HepG2 (cell line): ENCODE results near the gene DNAJC13. TPM values are rescaled to one million over a fixed set of nuclear protein-coding genes. Genes with fewer than 3 reads are reported as not detected.

ENCODE experiments used
- HNRNPLL ChIP-seq: fragments of 200-400 bp; formaldehyde crosslinking; IDR thresholded peaks from 2 replicates; pipeline ENCODE4 v1.6.1; 2017; ENCODE audit warnings: mild to moderate bottlenecking, low read depth, low read length; ENCODE audit not compliant: poor library complexity, severe bottlenecking
- SMARCC2 ChIP-seq: fragments of 450-650 bp; IDR thresholded peaks from 2 replicates; pipeline ENCODE4 v1.6.1; 2017; ENCODE audit warnings: antibody characterized with exemption, mild to moderate bottlenecking
- ZNF441 ChIP-seq: sonication (generic); formaldehyde crosslinking; IDR thresholded peaks from 2 replicates; pipeline ENCODE4 v1.7.0; 2021; ENCODE audit warnings: missing genetic modification reagents, borderline replicate concordance
- ZNF460 ChIP-seq: sonication (generic); formaldehyde crosslinking; IDR thresholded peaks from 2 replicates; pipeline ENCODE4 v1.5.1; 2020; ENCODE audit warnings: missing genetic modification reagents, mild to moderate bottlenecking, borderline replicate concordance
- ZNF564 ChIP-seq: sonication (generic); formaldehyde crosslinking; IDR thresholded peaks from 2 replicates; pipeline ENCODE4 v1.8.1; 2023; ENCODE audit warnings: mild to moderate bottlenecking, missing genetic modification reagents
- ZNF713 ChIP-seq: sonication (generic); formaldehyde crosslinking; IDR thresholded peaks from 2 replicates; pipeline ENCODE4 v1.4.0; 2020; ENCODE audit warnings: mild to moderate bottlenecking, missing genetic modification reagents
- ZNF766 ChIP-seq: sonication (generic); formaldehyde crosslinking; IDR thresholded peaks from 2 replicates; pipeline ENCODE4 v1.5.0; 2020; ENCODE audit warnings: missing genetic modification reagents, borderline replicate concordance
- polyA plus RNA-seq, 8 experiments: library from polyadenylated mRNA; depleted of rRNA in 3 of 8; stranded (reverse) in 7 of 8; unstranded in 1 of 8; fragments of >200 nt; fragmentation: Illumina TruSeq in 4 of 8; extraction: Trizol in 4 of 8; gene quantifications; 2 replicates each; pipeline versions ENCODE4 v1.2.1 to v1.2.3, GENCODE V29; 2011 to 2016; ENCODE audit warnings: low read depth in 4 of 8, missing spikeins in 1 of 8, mixed read lengths in 1 of 8; ENCODE audit not compliant: insufficient read depth in 1 of 8
- total RNA-seq, 5 experiments: library from RNA; depleted of rRNA; stranded (reverse); fragments of >200 nt; fragmentation: Illumina TruSeq; extraction: Trizol; gene quantifications; 2 replicates each; pipeline ENCODE4 v1.2.3, GENCODE V29; 2016; ENCODE audit warnings: low read depth in 1 of 5
- TF ChIP-seq, protein P1 (sequence below): sonication (generic); formaldehyde crosslinking; conservative IDR thresholded peaks from 2 replicates; pipeline ENCODE4 v1.4.0; 2020; ENCODE audit warnings: mild to moderate bottlenecking, missing genetic modification reagents, moderate library complexity
- TF ChIP-seq, protein P2 (sequence below): sonication (generic); formaldehyde crosslinking; IDR thresholded peaks from 2 replicates; pipeline ENCODE4 v1.4.0; 2020; ENCODE audit warnings: missing genetic modification reagents, low read depth, mild to moderate bottlenecking, borderline replicate concordance
- TF ChIP-seq, protein P3 (sequence below), 2 experiments: sonication (generic) in 1 of 2; formaldehyde crosslinking in 1 of 2; IDR thresholded peaks; 2 replicates each; pipeline versions ENCODE4 v1.4.0 to v1.6.1; 2016 to 2020; ENCODE audit warnings: borderline replicate concordance in 1 of 2, low read depth in 1 of 2, mild to moderate bottlenecking in 1 of 2, missing genetic modification reagents in 1 of 2
- TF ChIP-seq, protein P4 (sequence below): sonication (generic); formaldehyde crosslinking; IDR thresholded peaks from 2 replicates; pipeline ENCODE4 v1.4.0; 2020; ENCODE audit warnings: low read depth, missing genetic modification reagents

DNAJC13 gene
- total and polyA plus RNA-seq, 2 of the 13 experiments (the other 11 are each of a cell fraction or from before 2014, with no cell fraction given), result 9.1 to 26.2 TPM

DNA sequence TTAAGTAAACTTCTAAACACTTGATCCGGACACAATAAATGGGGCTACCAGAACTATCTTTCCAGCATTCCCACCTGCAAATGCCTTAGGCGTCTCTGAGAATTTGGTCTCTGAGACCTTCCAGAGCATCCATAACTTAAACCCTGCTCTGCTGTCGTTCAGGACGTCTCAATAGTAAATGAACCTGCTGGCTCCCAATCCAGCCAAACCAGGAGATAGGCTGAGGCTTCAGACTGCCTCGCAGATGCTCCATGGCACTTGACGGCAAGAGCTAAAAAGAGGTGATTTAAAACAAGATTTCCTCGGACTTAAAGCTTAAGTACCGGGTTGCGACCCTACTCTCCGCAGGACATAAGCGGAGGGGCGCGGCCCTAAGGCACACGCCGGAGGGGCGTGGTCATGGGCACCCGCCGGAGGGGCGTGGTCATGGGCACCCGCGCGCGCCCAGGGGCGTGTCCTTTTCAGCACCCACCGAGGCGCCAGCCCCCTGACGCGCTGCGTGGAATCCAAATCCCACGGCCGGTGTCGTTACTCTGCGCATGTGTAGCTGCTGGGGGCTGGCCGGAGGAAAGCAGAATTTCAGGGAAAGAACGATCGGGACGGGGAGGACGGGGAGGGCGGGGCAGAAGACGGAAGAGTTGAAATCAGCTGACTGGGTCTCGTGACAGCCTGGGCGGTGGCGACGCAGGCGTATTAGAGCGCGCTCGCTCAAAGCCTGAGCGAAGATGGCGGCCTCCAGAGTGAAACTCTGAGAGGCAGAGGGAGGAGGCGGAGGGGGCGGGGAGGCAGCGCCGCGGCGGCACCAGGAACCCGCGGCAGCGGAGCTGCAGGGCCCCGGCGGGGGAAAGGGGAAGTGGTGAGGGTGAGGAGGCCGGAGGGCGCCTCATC lies at the start of gene DNAJC13 (continued):
- no peak for TF ChIP-seq ZNF441 (CRISPR knock-in tag)
- TF ChIP-seq, protein P1, sequence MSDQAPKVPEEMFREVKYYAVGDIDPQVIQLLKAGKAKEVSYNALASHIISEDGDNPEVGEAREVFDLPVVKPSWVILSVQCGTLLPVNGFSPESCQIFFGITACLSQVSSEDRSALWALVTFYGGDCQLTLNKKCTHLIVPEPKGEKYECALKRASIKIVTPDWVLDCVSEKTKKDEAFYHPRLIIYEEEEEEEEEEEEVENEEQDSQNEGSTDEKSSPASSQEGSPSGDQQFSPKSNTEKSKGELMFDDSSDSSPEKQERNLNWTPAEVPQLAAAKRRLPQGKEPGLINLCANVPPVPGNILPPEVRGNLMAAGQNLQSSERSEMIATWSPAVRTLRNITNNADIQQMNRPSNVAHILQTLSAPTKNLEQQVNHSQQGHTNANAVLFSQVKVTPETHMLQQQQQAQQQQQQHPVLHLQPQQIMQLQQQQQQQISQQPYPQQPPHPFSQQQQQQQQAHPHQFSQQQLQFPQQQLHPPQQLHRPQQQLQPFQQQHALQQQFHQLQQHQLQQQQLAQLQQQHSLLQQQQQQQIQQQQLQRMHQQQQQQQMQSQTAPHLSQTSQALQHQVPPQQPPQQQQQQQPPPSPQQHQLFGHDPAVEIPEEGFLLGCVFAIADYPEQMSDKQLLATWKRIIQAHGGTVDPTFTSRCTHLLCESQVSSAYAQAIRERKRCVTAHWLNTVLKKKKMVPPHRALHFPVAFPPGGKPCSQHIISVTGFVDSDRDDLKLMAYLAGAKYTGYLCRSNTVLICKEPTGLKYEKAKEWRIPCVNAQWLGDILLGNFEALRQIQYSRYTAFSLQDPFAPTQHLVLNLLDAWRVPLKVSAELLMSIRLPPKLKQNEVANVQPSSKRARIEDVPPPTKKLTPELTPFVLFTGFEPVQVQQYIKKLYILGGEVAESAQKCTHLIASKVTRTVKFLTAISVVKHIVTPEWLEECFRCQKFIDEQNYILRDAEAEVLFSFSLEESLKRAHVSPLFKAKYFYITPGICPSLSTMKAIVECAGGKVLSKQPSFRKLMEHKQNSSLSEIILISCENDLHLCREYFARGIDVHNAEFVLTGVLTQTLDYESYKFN, result 0 out of 2 replicates have a peak, but pooled peaks have one; percentile 15
- no peak for TF ChIP-seq ZNF564 (CRISPR knock-in tag)
- TF ChIP-seq, protein P2, sequence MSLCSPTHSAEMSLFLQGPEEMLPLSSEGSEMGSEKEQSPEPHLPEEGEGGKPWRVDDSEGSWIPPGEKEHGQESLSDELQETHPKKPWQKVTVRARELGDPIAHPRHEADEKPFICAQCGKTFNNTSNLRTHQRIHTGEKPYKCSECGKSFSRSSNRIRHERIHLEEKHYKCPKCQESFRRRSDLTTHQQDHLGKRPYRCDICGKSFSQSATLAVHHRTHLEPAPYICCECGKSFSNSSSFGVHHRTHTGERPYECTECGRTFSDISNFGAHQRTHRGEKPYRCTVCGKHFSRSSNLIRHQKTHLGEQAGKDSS (CRISPR knock-in tag), result peak; percentile 41; the same call in 1 of the 2 replicates
- no peak for TF ChIP-seq ZNF460
- peak; percentile 13; the same call in 1 of the 2 replicates for TF ChIP-seq ZNF766
- TF ChIP-seq, protein P3, sequence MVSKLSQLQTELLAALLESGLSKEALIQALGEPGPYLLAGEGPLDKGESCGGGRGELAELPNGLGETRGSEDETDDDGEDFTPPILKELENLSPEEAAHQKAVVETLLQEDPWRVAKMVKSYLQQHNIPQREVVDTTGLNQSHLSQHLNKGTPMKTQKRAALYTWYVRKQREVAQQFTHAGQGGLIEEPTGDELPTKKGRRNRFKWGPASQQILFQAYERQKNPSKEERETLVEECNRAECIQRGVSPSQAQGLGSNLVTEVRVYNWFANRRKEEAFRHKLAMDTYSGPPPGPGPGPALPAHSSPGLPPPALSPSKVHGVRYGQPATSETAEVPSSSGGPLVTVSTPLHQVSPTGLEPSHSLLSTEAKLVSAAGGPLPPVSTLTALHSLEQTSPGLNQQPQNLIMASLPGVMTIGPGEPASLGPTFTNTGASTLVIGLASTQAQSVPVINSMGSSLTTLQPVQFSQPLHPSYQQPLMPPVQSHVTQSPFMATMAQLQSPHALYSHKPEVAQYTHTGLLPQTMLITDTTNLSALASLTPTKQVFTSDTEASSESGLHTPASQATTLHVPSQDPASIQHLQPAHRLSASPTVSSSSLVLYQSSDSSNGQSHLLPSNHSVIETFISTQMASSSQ (IDR thresholded peaks at IDR 0.05; ENCODE audit: low read depth), result no peak
- TF ChIP-seq, protein P3 (CRISPR knock-in tag; IDR thresholded peaks at IDR 0.05; ENCODE audit: borderline replicate concordance), result no peak
- TF ChIP-seq, protein P4, sequence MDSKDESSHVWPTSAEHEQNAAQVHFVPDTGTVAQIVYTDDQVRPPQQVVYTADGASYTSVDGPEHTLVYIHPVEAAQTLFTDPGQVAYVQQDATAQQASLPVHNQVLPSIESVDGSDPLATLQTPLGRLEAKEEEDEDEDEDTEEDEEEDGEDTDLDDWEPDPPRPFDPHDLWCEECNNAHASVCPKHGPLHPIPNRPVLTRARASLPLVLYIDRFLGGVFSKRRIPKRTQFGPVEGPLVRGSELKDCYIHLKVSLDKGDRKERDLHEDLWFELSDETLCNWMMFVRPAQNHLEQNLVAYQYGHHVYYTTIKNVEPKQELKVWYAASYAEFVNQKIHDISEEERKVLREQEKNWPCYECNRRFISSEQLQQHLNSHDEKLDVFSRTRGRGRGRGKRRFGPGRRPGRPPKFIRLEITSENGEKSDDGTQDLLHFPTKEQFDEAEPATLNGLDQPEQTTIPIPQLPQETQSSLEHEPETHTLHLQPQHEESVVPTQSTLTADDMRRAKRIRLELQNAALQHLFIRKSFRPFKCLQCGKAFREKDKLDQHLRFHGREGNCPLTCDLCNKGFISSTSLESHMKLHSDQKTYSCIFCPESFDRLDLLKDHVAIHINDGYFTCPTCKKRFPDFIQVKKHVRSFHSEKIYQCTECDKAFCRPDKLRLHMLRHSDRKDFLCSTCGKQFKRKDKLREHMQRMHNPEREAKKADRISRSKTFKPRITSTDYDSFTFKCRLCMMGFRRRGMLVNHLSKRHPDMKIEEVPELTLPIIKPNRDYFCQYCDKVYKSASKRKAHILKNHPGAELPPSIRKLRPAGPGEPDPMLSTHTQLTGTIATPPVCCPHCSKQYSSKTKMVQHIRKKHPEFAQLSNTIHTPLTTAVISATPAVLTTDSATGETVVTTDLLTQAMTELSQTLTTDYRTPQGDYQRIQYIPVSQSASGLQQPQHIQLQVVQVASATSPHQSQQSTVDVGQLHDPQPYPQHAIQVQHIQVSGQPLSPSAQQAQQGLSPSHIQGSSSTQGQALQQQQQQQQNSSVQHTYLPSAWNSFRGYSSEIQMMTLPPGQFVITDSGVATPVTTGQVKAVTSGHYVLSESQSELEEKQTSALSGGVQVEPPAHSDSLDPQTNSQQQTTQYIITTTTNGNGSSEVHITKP (CRISPR knock-in tag), result no peak
- TF ChIP-seq SMARCC2, result no peak
- TF ChIP-seq ZNF713, result no peak
- peak; percentile 55 for TF ChIP-seq HNRNPLL
